Measurements from ENCODE around the gene PTPRG.

Gene PTPRG

DNA sequence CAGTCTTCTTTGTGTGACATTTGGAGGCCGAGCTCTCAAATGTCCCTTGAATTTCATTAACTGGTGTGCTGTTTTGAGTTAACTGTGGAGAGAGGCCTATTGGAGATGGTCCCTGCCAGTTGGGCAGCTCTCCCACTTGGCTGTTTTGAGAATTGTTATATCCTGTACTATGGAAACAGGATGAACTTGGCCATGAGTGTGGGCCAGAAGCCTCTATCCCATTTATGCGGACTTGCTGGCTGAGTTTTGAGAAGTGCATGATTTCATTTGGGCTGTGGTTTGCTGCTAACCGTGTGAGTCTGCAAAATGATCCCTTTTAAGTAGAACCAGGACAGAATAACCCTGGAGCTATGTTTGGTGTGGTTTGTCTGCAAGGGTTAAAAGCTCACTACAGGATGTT is 366.0 kb downstream of the PTPRG start:
- DNase-seq (ENCODE audit: low read depth in 3 of 3): no peak

DNA sequence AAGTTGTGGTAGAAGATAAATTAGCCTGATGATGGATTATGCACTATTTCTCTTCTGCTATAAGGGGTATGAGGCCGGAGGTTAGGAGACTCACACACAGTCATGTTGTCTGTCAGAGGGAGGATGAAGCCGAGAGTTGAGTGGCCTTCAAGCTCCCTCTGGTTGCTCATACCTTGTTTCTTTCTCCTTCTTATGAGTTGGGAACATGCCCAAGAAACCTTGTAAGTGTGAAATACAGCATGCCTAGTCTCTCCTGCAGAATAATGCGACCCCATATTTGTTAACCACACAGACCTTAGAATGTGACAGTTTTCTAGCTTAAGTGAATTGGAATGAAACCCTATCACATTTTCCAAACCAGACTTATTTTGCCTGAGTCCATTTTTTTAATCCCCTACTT is 366.7 kb downstream of the PTPRG start:
- DNase-seq (ENCODE audit: low read depth in 3 of 3): no peak

DNA sequence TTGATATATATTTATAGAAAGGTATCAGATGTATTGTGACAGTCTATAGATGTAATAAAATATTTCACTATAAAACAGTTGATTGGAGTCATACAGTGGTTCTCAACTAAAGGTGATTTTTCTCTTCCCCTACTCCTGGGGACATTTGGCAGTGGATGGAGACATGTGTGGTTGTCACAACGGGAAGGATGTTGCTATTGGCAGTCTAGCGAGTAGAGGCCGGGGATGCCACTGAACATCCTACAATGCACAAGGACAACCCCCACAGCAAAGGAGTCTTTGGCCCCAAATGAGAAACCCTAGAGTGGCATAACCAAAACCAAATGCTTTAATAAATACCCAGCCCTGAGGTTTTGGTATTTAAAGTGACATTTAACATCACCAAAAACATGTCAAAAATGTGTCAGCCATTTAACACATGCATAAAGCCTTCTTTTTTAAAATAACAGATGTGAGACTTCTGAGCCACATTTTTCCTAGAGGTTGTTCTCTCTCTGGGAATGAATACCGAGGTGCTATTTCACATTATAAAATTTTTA is 367.5 kb downstream of the PTPRG start:
- DNase-seq (ENCODE audit: low read depth in 3 of 3): no peak

DNA sequence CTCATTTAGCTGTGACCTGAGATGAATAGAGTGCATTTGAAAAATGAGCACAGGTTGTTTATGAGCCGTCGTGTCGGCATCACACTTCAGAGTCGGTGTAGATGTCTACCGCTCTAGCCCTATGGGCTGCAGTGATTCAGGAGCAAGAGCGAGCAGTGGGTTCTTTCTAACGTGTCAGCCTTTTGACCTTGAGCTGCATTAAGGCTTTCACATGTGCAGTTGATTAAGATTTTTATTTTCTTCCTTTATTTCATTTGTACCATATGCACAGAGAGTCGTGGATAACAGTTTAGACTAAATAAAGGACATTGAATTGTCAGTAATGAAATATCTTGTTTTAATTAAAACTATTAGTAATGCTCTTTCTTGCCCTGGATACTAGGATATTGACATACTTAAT is 368.2 kb downstream of the PTPRG start:
- DNase-seq (ENCODE audit: low read depth in 3 of 3): no peak

GRCh38 chr3:61932499-61932898 is 371.1 kb downstream of the PTPRG start:
- DNase-seq (ENCODE audit: low read depth in 3 of 3): no peak

DNA sequence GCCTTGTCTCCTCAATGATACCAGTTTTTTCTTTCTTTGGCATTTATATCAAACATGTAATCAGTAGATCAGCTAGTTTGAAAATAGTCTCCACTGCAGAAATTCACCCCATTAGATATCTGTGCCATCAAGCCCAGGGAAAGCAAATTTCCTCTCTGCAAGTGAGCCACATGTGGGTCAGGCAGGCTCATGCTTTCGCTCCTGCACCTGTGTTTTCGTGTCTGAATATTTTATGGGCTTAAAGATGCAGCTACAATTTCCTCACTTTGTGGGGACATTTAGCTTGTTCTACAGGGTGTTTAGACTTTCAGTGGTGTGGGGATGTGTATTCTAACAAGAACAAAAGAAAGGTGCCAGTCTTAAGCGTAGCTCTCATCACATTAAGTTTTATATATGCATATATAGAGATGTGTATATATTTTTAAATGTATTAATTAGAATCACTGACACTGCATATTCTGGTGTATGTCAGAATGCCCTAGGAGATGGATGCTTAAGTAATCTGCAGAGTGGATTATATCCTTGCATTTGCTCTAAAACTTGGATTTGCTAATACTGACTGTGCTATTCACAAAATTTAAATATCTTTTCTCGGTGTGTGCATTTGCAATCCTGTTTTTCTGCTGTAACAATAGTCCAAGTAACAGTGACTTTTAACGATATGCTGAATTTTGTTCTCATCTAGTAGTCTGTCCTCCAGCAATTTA is 372.6 kb downstream of the PTPRG start:
- no peak for DNase-seq (ENCODE audit: low read depth in 3 of 3)

- no peak for DNase-seq (ENCODE audit: low read depth in 3 of 3)
These were observed 373.1 kb downstream of the PTPRG start for GRCh38 chr3:61934505-61934871.

GRCh38 chr3:61935814-61936213 is 374.4 kb downstream of the PTPRG start:
- DNase-seq (ENCODE audit: low read depth in 3 of 3): no peak

DNA sequence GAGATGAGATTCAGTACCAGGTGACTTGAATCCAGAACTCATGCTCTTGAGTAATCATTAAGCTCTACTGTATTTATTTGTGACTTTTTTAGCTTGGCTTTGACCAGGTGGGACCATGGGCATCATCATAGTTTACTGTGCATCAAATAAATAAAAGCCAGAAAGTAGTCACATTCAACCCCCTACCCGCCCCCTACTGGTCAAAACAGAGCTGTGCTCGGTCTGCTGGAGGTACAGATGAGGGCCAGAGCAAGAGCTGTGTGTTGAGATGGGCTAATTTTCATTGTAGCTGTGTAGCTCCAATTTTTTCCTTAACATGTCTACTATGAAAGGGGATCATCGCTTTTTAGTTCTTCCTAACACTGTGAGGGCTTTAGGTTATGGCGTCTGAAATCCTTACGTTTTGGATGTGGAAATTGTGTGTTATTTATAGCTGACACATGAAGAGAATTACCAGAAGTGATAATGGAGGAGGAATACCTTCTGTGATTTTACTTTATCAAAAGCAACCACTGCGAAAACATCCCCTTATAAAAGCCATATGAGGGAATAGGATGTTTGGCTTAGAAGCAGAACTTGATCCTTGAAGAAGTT is 375.1 kb downstream of the PTPRG start:
- DNase-seq (ENCODE audit: low read depth in 3 of 3): peak in 1 of 3 experiments; percentile 4

DNA sequence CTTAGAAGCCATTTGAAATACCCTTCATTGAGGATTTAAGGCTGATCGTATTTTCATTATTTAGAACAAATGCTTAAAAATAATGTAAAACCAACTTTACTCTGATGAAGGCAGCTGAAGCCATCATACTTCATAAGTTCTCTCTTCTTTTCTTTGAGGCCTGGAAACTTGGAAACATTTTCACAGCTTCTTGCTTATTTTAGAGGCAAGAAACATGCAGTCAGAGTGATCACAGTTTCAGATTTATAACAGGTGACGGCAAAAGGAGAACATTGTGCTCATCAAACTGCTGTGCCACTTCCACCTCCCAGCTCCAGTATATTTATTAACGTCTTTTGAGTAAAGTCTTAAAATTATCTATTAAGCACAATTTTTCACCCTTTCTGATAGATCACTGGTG is 376.1 kb downstream of the PTPRG start:
- no peak for DNase-seq (ENCODE audit: low read depth in 3 of 3)

DNA sequence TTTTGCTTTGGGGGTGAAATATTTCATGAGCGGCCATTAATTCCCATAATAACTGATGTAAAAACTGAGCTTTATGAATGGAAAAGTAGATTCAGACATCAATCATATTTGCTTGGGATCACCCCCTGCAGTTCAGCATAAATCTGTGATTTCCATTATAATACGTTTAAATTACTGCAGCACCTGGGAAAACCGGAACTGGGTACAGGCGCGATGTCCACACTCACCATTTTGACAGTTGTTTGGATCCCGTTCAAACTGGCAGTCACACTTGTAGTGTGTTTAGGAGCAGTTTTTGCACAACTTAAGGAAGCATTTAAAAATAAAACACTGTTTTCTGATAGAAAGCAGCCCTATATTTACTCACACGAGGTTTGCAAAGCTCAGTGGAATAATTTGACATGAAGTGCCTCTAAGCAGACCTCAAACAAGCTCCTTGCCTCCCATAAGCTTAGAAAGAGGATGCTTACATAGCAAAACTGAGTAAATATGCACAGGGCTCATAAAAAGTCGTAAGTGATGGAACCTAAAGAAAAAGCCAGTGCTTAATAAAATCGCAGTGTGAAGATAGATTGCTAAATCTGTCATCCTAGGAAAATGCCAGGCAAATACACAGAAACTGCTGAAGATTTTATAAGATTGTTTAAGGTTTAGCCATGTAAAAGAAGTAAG is 377.6 kb downstream of the PTPRG start:
- no peak for DNase-seq (ENCODE audit: low read depth in 3 of 3)

DNA sequence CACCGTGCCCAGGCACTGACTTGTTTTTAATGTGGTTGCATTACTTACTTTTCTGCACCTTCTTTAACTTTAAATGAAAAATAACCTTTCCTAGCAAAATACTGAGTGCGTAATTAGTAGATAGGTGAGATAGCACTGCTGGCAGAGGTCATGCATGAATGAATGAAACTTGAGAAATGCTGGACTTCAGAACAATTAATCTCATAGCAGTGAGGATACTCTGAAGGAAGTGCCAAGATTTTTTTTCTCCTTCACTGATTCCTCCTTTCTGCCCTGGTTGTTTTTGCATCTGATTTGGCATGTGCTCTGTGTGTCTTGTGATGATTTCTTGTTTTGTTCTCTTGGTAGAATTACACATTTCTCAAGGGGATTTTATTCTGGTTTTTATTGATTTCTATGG is 378.9 kb downstream of the PTPRG start:
- DNase-seq (ENCODE audit: low read depth in 3 of 3): no peak

DNA sequence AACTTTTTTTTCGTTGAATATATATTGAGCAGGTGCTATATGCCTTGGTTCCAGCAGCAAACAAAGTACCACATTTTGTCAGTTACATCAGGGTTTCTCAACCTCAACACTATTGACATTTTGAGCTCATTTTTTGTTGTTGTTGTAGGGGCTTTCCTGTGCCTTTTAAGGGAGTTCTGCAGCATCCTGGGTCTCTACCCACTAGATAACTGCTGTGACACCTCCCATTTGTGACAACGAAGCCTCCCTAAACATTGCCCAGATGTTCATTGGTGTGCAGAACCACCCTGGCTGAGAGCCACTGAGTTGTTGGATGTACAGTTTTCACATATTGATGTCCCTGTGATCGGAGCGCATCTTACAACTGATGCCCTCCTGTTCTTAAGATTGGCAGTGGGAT is 382.6 kb downstream of the PTPRG start:
- no peak for DNase-seq (ENCODE audit: low read depth in 3 of 3)

- no peak for DNase-seq (ENCODE audit: low read depth in 3 of 3)
These were observed 383.4 kb downstream of the PTPRG start for GRCh38 chr3:61944726-61945125.

DNA sequence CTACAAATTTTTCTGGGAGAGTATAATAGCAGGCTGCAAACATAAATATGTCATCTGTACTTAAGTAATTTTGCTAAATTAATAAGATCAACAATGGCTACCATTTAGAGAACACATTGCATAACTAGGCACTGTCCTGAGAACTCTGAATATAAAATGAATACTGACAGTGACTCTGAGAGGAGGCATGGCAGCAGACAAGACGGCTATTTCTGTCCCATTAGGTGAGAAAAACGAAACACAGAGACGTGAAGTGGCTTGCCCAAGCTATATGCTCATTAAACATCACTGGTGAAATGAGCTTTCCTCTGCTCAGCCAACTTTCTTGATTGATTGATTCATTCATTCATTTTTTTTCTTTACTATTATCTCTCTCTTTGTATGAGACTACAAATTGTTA is 384.3 kb downstream of the PTPRG start:
- DNase-seq (ENCODE audit: low read depth in 3 of 3): no peak

DNA sequence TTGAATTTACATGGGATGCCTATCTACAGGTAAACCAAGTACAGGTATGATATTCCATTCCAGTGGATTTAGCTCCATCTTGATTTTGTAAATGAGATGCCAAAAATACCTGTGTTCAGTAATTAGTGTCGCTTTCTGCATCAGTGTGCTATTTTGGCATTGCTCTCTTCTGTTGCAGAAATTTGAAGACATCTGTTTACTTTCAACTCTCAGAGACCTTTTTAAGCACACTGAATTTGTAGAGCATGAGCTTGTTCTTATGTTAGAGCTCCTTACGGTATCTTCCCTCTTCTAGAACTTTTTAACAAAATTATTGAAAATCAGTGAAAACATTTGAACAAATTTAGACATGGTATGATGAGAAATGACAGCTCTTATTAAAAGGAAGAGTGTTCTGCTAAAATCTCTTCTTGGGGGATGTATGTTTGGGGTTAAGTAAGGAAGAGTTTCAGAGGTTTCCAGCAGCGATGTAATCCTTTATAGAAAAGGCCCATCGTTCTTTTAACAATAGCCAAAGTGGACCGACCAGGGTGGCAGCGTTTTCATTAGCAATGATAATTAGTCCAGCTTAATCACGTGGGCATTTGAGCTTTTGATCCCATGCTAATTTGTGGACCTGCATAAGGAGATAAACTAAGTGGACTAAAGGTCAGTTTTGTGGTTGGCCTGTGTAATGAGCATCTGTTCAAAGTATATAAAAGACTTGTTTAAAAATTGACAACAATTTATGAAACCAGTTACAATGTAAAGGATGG is 385.4 kb downstream of the PTPRG start:
- no peak for DNase-seq (ENCODE audit: low read depth in 3 of 3)

- no peak for DNase-seq (ENCODE audit: low read depth in 3 of 3)
These were observed 386.1 kb downstream of the PTPRG start for GRCh38 chr3:61947456-61947855.

GRCh38 chr3:61948699-61949305 is 387.4 kb downstream of the PTPRG start:
- no peak for DNase-seq (ENCODE audit: low read depth in 3 of 3)

DNA sequence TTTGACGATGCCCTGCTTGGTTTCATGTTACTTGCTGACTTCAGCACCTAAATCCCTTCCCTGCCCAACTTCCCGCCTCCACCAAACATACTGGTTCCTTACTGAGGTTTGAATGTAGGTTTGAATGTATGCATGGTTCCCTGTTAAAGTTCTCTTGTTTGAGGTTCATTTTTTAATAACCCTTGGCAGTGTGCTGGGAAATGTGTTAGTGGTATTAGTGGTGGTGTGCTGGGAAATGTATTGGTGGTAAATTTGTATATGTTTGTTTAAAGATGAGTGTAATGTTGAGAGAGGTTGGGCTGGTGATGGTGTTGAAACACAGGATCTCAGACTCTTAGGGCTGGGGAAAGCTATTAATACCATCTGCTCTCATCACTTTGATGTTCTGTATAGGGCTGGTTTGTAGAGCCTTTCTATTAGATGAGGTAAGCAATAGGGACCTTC is 392.7 kb downstream of the PTPRG start:
- no peak for DNase-seq (ENCODE audit: low read depth in 3 of 3)

DNA sequence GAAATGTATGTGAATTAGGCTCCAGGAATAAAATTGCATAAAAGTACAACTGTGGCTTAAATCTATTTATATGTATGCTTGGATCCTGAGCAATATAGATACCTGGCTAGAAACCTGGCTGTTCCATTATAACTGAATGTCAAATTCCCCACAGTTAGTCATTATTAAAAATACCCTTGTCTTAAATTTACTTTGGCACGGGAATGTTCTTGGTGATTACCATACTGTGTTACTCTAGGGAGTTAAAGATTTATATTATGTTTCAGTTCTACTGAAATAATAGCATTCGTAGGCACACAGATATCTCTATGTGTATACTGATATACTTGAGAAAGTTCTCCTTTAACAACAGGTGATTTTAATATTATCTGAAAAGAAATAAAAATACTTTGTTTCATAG is 394.1 kb downstream of the PTPRG start:
- no peak for DNase-seq (ENCODE audit: low read depth in 3 of 3)

DNA sequence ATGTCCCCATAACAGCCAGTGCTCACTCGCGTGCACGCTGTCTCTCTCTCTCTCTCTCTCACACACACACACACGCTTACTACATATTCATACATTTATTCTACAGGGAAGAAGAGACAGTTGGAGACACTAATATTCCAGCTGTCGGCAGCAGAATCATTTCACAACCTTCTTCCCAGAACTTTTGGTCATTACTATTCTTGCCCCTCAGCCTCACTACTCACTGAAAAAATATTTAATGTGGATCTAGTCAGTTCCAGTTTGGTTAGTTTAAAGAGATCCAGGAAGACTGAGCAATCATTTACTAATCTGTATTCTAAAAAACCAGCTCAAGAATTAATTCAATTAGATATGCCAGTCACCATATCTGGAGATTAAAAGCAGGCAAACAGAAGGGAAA is 394.9 kb downstream of the PTPRG start:
- DNase-seq (ENCODE audit: low read depth in 3 of 3): no peak

- no peak for DNase-seq (ENCODE audit: low read depth in 3 of 3)
These were observed 395.9 kb downstream of the PTPRG start for GRCh38 chr3:61957259-61957658.

Data from stimulated activated CD4-positive, alpha-beta T cell treated with anti-CD3 and anti-CD28 coated beads, TNF-alpha, amount 100 ng/mL, for 24 hours (primary cell).